Bronchial epithelial cell (primary cell): ENCODE results near the gene SMC6. TPM values are rescaled to one million over a fixed set of nuclear protein-coding genes. Genes with fewer than 3 reads are reported as not detected.

Experiments used
- DNase-seq: peaks from one replicate; pipeline ENCODE4 v3.0.0-alpha.2; 2010; ENCODE audit warnings: low read depth
- FAIRE-seq: peaks from 2 replicates; lab custom pipeline; 2011; peaks lifted over from hg19 to GRCh38; lab: Jason Lieb, UNC
- H3K27me3 ChIP-seq: 2 replicates; pipeline ENCODE4 v1.5.1; 2011; ENCODE audit warnings: low read length; ENCODE audit not compliant: control insufficient read depth, insufficient read depth
- H3K36me3 ChIP-seq: 2 replicates; pipeline ENCODE4 v1.5.1; 2011; ENCODE audit warnings: low read length; ENCODE audit not compliant: control insufficient read depth, insufficient read depth
- H3K4me3 ChIP-seq: 2 replicates; pipeline ENCODE4 v1.5.1; 2011; ENCODE audit warnings: mild to moderate bottlenecking, low read depth, low read length, control low read depth
- CTCF ChIP-seq: IDR thresholded peaks from 2 replicates; pipeline ENCODE4 v1.5.1; 2011; ENCODE audit warnings: mild to moderate bottlenecking, moderate library complexity, low read length, control low read depth, inconsistent platforms; ENCODE audit not compliant: insufficient read depth, severe bottlenecking
- total RNA-seq: library from RNA; depleted of rRNA; stranded (reverse); fragments of >200 nt; gene quantifications from 2 replicates; pipeline ENCODE4 v1.2.1, GENCODE V29; 2014

SMC6 gene
- total RNA-seq, 1 donor from 2014 or later, result 20.5 TPM

DNA sequence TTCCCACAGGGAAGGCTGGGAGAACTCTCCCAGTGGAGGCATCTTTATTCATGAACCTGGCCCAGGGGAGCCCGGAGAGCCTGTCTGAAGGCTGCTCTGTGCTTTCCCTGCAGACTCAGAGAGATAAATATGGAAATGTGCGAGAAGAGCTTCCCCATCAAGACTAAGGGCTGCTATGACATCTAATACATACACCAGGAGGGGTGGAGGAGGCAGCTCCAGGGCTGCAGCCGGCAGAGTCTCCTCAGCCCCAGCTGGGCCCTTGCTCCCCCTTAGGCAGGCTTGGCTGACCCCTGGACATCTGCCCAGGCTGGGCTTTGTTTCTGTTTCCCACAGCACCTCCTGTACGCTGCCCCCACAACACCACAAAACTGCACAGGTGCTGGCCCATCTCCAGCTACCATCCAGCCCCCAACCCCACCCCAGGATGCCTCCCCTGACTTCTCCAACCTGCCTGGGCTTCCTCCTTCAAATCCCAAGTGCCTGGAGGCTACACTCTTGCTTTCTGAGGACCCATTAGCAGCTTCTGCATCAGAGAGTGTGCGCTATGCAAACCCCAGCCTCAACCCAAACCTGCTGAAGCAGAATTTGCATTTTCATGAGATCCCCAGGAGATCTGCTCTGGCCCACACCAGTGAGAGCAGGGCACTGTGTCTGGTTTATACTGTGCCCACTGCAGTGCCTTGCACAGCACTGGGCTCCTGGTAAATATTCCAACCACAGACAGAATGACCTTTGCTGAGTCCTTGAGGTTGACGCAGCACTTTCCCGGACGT lies 116.3 kb downstream of the SMC6 start:
- no peak for TF ChIP-seq CTCF
- no peaks in the 10 kb centered on the region for H3K27me3 ChIP-seq
- H3K4me3 ChIP-seq, result no peak overlapping the region
- DNase-seq (no peak), FAIRE-seq (no peak)
- no peaks in the 10 kb centered on the region for H3K36me3 ChIP-seq

DNA sequence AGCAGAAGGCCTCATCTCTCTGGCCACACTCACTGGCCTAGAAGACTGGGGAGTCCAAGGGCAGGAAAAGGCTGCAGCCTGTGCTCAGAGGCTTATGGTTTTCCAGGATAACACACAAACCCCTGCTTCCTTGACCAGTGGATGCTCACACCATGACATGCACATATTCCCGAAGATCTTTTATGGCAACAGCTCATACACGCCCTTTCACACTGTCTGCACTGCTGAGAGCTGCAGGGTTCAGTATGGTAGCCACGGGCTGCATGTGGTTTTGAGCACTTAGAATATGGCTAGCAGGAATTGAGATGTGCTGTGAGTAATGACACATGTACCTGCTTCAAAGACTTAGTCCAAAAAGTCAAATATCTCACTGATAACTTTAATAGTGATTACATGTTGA lies 117.4 kb downstream of the SMC6 start:
- TF ChIP-seq CTCF, result no peak
- no peak for FAIRE-seq
- no peaks in the 10 kb centered on the region for H3K36me3 ChIP-seq

GRCh38 chr2:17634997-17635396 lies 118.6 kb downstream of the SMC6 start:
- no peak for DNase-seq
- H3K36me3 ChIP-seq, result no peaks in the 10 kb centered on the region
- no peak overlapping the region for H3K4me3 ChIP-seq
- TF ChIP-seq CTCF, result no peak
- no peaks in the 10 kb centered on the region for H3K27me3 ChIP-seq
- FAIRE-seq, result no peak

More for the DNA sequence above, 117.4 kb downstream of the SMC6 start:
- Histone ChIP-seq H3K27me3 (no peaks in the 10 kb centered on the region), H3K4me3 (no peak overlapping the region)
- DNase-seq, result no peak

- DNase-seq, result no peak
- FAIRE-seq, result no peak
- H3K27me3 ChIP-seq, result no peaks in the 10 kb centered on the region
- TF ChIP-seq CTCF, result no peak
- no peak overlapping the region for H3K4me3 ChIP-seq
- H3K36me3 ChIP-seq, result no peaks in the 10 kb centered on the region
These were observed 123.5 kb downstream of the SMC6 start for GRCh38 chr2:17630089-17630488.

GRCh38 chr2:17628349-17629261 lies 125.0 kb downstream of the SMC6 start:
- TF ChIP-seq CTCF, result no peak
- FAIRE-seq (no peak), DNase-seq (no peak)
- Histone ChIP-seq H3K36me3 (no peaks in the 10 kb centered on the region), H3K27me3 (no peaks in the 10 kb centered on the region), H3K4me3 (no peak overlapping the region)
